Measurements from ENCODE around the gene GPANK1. TPM values are rescaled to one million over a fixed set of nuclear protein-coding genes. Genes with fewer than 3 reads are reported as not detected.

GPANK1 gene
- total and polyA plus RNA-seq, 2 of the 4 experiments (the other 2 are of a cell fraction), result 6.1 to 13.8 TPM

GRCh38 chr6:31686483-31686882, 21.7 kb upstream of the GPANK1 start:
- intact Hi-C loops (cut with micrococcal nuclease) (no loop called here), dilution Hi-C loops (cut with HindIII; ENCODE audit: low sequenced_read_pairs, unreplicated experiment) (no loop called here), in situ Hi-C loops (cut with MboI; ENCODE audit: low sequenced_read_pairs) (loop anchor here (10.0 kb wide), 2 partner anchors 148 to 258 kb away; partner anchors contain the start of gene CFB)
- H3K9ac ChIP-seq (ENCODE audit: low read depth, low read length), result no peak overlapping the region
- H2BK15ac ChIP-seq (ENCODE audit: low read depth, low read length), result no peak overlapping the region
- no peaks in the 10 kb centered on the region for H3K27me3 ChIP-seq (ENCODE audit: control insufficient read depth, insufficient read depth, low read length)
- H4K8ac ChIP-seq (ENCODE audit: low read depth in 2 of 2, low read length in 2 of 2), result no peak overlapping the region
- ChIA-PET POLR2A (ENCODE audit: unreplicated experiment) (no interaction called here), CTCF (no interaction called here)
- H3K4me3 ChIP-seq (ENCODE audit: insufficient read depth, low read depth, low read length), result no peak overlapping the region
- no peak overlapping the region for H3K4ac ChIP-seq (ENCODE audit: low read depth, low read length)
- no peaks in the 10 kb centered on the region for H3K9me3 ChIP-seq (ENCODE audit: control insufficient read depth, insufficient read depth, low read length)
- no peak overlapping the region for H2BK5ac ChIP-seq (ENCODE audit: low read depth, low read length, poor library complexity, severe bottlenecking)
- no peak overlapping the region for H2AFZ ChIP-seq (replicated peaks; ENCODE audit: low read length, poor library complexity)
- H3K4me2 ChIP-seq (ENCODE audit: low read depth, low read length), result no peak overlapping the region
- H4K5ac ChIP-seq (ENCODE audit: low read depth, low read length), result no peak overlapping the region
- BruUV-seq (replicated peaks), result no TSS peak
- TF ChIP-seq RAD21 (IDR thresholded peaks at IDR 0.05; ENCODE audit: low read length), result no peak
- H4K91ac ChIP-seq (ENCODE audit: insufficient read depth, low read depth, low read length), result no peak overlapping the region
- H3K27ac ChIP-seq (ENCODE audit: insufficient read depth, low read length), result no peak overlapping the region
- H3K4me1 ChIP-seq (ENCODE audit: control insufficient read depth, insufficient read depth, low read length), result peaks cover 5% of the 10 kb centered on the region; the same call in 1 of the 2 replicates
- H2AK9ac ChIP-seq (replicated peaks; ENCODE audit: low read depth, low read length, poor library complexity), result no peak overlapping the region
- no peak overlapping the region for H3K14ac ChIP-seq (replicated peaks; ENCODE audit: low read depth, low read length)
- ATAC-seq (ENCODE audit: low read depth), result no peak
- H2BK120ac ChIP-seq (ENCODE audit: low read depth, low read length), result no peak overlapping the region
- H2BK20ac ChIP-seq (ENCODE audit: low read depth, low read length), result no peak overlapping the region
- H3K18ac ChIP-seq (ENCODE audit: low read depth, low read length), result no peak overlapping the region
- H3K79me1 ChIP-seq (ENCODE audit: low read depth in 1 of 2, low read length in 2 of 2), result no peaks in the 10 kb centered on the region
- H3K23ac ChIP-seq (ENCODE audit: low read depth, low read length), result no peak overlapping the region
- no peak overlapping the region for H2AK5ac ChIP-seq (ENCODE audit: low read depth, low read length)
- WGBS, 2 experiments (ENCODE audit: extremely low coverage in 2 of 2, insufficient read length in 1 of 2), result 88% methylated on average over 3 of the region's 5 CpGs; no CpG with 5 or more reads in 1 of the 2 experiments
- no peaks in the 10 kb centered on the region for H4K20me1 ChIP-seq (ENCODE audit: insufficient read depth, low read length)
- H3K36me3 ChIP-seq (ENCODE audit: control insufficient read depth, insufficient read depth, low read length), result peaks cover 51% of the 10 kb centered on the region
- no peak overlapping the region for H3K56ac ChIP-seq (ENCODE audit: extremely low read depth, insufficient read depth, low read length)
- no peak for DNase-seq
- H3K9me1 ChIP-seq (ENCODE audit: insufficient read depth, low read length), result 0 out of 2 replicates have a peak, but pooled peaks cover 5% of the 10 kb centered on the region

All from IMR-90 (cell line).